ENCODE data around the gene HDAC11.
"Not testable (repeated sequence)": the region's sequence is repeated elsewhere in the genome, so short reads cannot be mapped to it uniquely, and the experiment has no call there.

HDAC11 gene

GRCh38 chr3:13470894-13471574 is 9.1 kb upstream of the HDAC11 start:
- DNase-seq (ENCODE audit: low read depth) = no peak

- no peak for DNase-seq (ENCODE audit: low read depth)
These were observed 7.8 kb upstream of the HDAC11 start for GRCh38 chr3:13472286-13472685.

GRCh38 chr3:13473020-13473419 is 7.1 kb upstream of the HDAC11 start:
- no peak for DNase-seq (ENCODE audit: low read depth)

GRCh38 chr3:13474021-13474420 is 6.1 kb upstream of the HDAC11 start:
- no peak for DNase-seq (ENCODE audit: low read depth)

- no peak for DNase-seq (ENCODE audit: low read depth)
These were observed 5.3 kb upstream of the HDAC11 start for GRCh38 chr3:13474776-13475303.

- DNase-seq (ENCODE audit: low read depth) = no peak
These were observed 4.1 kb upstream of the HDAC11 start for GRCh38 chr3:13475871-13476590.

GRCh38 chr3:13477943-13478342 is 2.2 kb upstream of the HDAC11 start:
- DNase-seq (ENCODE audit: low read depth) = no peak

GRCh38 chr3:13479332-13479581 is 849 bp upstream of the HDAC11 start:
- DNase-seq (ENCODE audit: low read depth) = no peak

GRCh38 chr3:13480340-13481318 is 523 bp downstream of the HDAC11 start:
- DNase-seq (ENCODE audit: low read depth) = no peak

GRCh38 chr3:13482106-13482690 is 2.1 kb downstream of the HDAC11 start:
- no peak for DNase-seq (ENCODE audit: low read depth)

GRCh38 chr3:13483286-13483685 is 3.2 kb downstream of the HDAC11 start:
- no peak for DNase-seq (ENCODE audit: low read depth)

- DNase-seq (ENCODE audit: low read depth) = no peak
These were observed 4.0 kb downstream of the HDAC11 start for GRCh38 chr3:13483988-13484695.

- DNase-seq (ENCODE audit: low read depth) = no peak
These were observed 4.9 kb downstream of the HDAC11 start for GRCh38 chr3:13484851-13485590.

- not testable (repeated sequence) for DNase-seq (ENCODE audit: low read depth)
These were observed 5.8 kb downstream of the HDAC11 start for GRCh38 chr3:13485630-13486562.

GRCh38 chr3:13487403-13487802 is 7.3 kb downstream of the HDAC11 start:
- no peak for DNase-seq (ENCODE audit: low read depth)

GRCh38 chr3:13491206-13491974 is 11.3 kb downstream of the HDAC11 start:
- no peak for DNase-seq (ENCODE audit: low read depth)

GRCh38 chr3:13492048-13492447 is 11.9 kb downstream of the HDAC11 start:
- no peak for DNase-seq (ENCODE audit: low read depth)

- DNase-seq (ENCODE audit: low read depth) = no peak
These were observed 13.1 kb downstream of the HDAC11 start for GRCh38 chr3:13492976-13493866.
